Progenitor cell of endocrine pancreas (in vitro differentiated cells): ENCODE data around the gene CDC42EP3. TPM values are rescaled to one million over a fixed set of nuclear protein-coding genes. Genes with fewer than 3 reads are reported as not detected.

Experiments
- DNase-seq: peaks from one replicate; pipeline ENCODE4 v3.0.0; 2021; ENCODE audit warnings: low spot score; ENCODE audit not compliant: unreplicated experiment
- H3K27ac Mint-ChIP-seq: 2 replicates; pipeline ENCODE4 v1.8.0; 2021; ENCODE audit warnings: mild to moderate bottlenecking, moderate library complexity, mixed read lengths
- H3K27me3 Mint-ChIP-seq: 2 replicates; pipeline ENCODE4 v1.8.0; 2021; ENCODE audit warnings: mixed read lengths
- H3K36me3 Mint-ChIP-seq: 2 replicates; pipeline ENCODE4 v1.8.0; 2022; ENCODE audit warnings: mixed read lengths; ENCODE audit not compliant: insufficient read depth
- H3K4me1 Mint-ChIP-seq: 2 replicates; pipeline ENCODE4 v1.8.0; 2021; ENCODE audit warnings: low read depth, mixed read lengths
- H3K4me3 Mint-ChIP-seq: 2 replicates; pipeline ENCODE4 v1.8.0; 2021; ENCODE audit warnings: low read depth, mild to moderate bottlenecking, moderate library complexity, mixed read lengths
- H3K9me3 Mint-ChIP-seq: 2 replicates; pipeline ENCODE4 v1.8.0; 2021; ENCODE audit warnings: low read depth, mixed read lengths
- CTCF ChIP-seq: fragments of 200-600 bp; sonication (generic); IDR thresholded peaks from one replicate; pipeline ENCODE4 v1.5.0; 2021; ENCODE audit warnings: antibody characterized with exemption, mild to moderate bottlenecking; ENCODE audit not compliant: unreplicated experiment
- total RNA-seq: library from RNA; stranded (reverse); gene quantifications from 2 replicates; pipeline ENCODE4 v1.2.1, GENCODE V29; 2021

CDC42EP3 gene
- total RNA-seq, 1 donor from 2014 or later, result 43.1 TPM

GRCh38 chr2:37601569-37601968 is 69.9 kb downstream of the CDC42EP3 start:
- no peak for TF ChIP-seq CTCF
- Mint-ChIP-seq H3K36me3 (peaks cover 2% of the 10 kb centered on the region), H3K4me3 (no peak overlapping the region)

GRCh38 chr2:37600735-37601134 is 70.7 kb downstream of the CDC42EP3 start:
- H3K4me3 Mint-ChIP-seq, result no peak overlapping the region
- peaks cover 2% of the 10 kb centered on the region for H3K36me3 Mint-ChIP-seq
- H3K9me3 Mint-ChIP-seq, result peaks cover 20% of the 10 kb centered on the region
- TF ChIP-seq CTCF, result no peak
- no peak overlapping the region for H3K27ac Mint-ChIP-seq
- H3K27me3 Mint-ChIP-seq, result no peaks in the 10 kb centered on the region
- no peak for DNase-seq
- peaks cover 5% of the 10 kb centered on the region for H3K4me1 Mint-ChIP-seq

More at GRCh38 chr2:37601569-37601968, 69.9 kb downstream of the CDC42EP3 start:
- H3K4me1 Mint-ChIP-seq, result peaks cover 5% of the 10 kb centered on the region
- H3K9me3 Mint-ChIP-seq, result peaks cover 17% of the 10 kb centered on the region
- H3K27me3 Mint-ChIP-seq, result no peaks in the 10 kb centered on the region
- no peak overlapping the region for H3K27ac Mint-ChIP-seq
- no peak for DNase-seq

- Mint-ChIP-seq H3K9me3 (peaks cover 22% of the 10 kb centered on the region), H3K27ac (no peak overlapping the region), H3K4me1 (peaks cover 5% of the 10 kb centered on the region), H3K4me3 (no peak overlapping the region), H3K27me3 (no peaks in the 10 kb centered on the region), H3K36me3 (peaks cover 4% of the 10 kb centered on the region)
- DNase-seq, result no peak
- TF ChIP-seq CTCF, result no peak
These were observed 71.5 kb downstream of the CDC42EP3 start for GRCh38 chr2:37599688-37600525.

GRCh38 chr2:37593694-37594093 is 77.7 kb downstream of the CDC42EP3 start:
- H3K4me3 Mint-ChIP-seq, result no peak overlapping the region
- DNase-seq, result no peak
- TF ChIP-seq CTCF, result no peak
- no peak overlapping the region for H3K27ac Mint-ChIP-seq
- no peaks in the 10 kb centered on the region for H3K27me3 Mint-ChIP-seq
- peaks cover 22% of the 10 kb centered on the region for H3K9me3 Mint-ChIP-seq
- peaks cover 3% of the 10 kb centered on the region for H3K4me1 Mint-ChIP-seq
- peaks cover 6% of the 10 kb centered on the region for H3K36me3 Mint-ChIP-seq

GRCh38 chr2:37593024-37593423 is 78.4 kb downstream of the CDC42EP3 start:
- Mint-ChIP-seq H3K27me3 (no peaks in the 10 kb centered on the region), H3K36me3 (peaks cover 6% of the 10 kb centered on the region), H3K4me3 (no peak overlapping the region), H3K9me3 (peaks cover 20% of the 10 kb centered on the region), H3K4me1 (peaks cover 7% of the 10 kb centered on the region), H3K27ac (no peak overlapping the region)
- no peak for TF ChIP-seq CTCF
- DNase-seq, result no peak
